Glutamatergic neuron (in vitro differentiated cells): Measurements from ENCODE around the gene PKP3. TPM values are rescaled to one million over a fixed set of nuclear protein-coding genes. Genes with fewer than 3 reads are reported as not detected.

Experiments used
- DNase-seq: peaks from one replicate; pipeline ENCODE4 v3.0.0; 2022
- H3K27ac Mint-ChIP-seq: one replicate; pipeline ENCODE4 v1.8.0; 2020; ENCODE audit warnings: mild to moderate bottlenecking, mixed read lengths, inconsistent platforms; ENCODE audit not compliant: unreplicated experiment
- H3K27me3 Mint-ChIP-seq: one replicate; pipeline ENCODE4 v1.8.0; 2020; ENCODE audit warnings: mild to moderate bottlenecking, moderate library complexity, mixed read lengths, inconsistent platforms; ENCODE audit not compliant: unreplicated experiment
- H3K36me3 Mint-ChIP-seq: one replicate; pipeline ENCODE4 v1.8.0; 2020; ENCODE audit warnings: mild to moderate bottlenecking, mixed read lengths, inconsistent platforms; ENCODE audit not compliant: unreplicated experiment
- H3K4me1 Mint-ChIP-seq: one replicate; pipeline ENCODE4 v1.8.0; 2020; ENCODE audit warnings: mild to moderate bottlenecking, low read depth, mixed read lengths, inconsistent platforms; ENCODE audit not compliant: unreplicated experiment
- H3K4me3 Mint-ChIP-seq: one replicate; pipeline ENCODE4 v1.8.0; 2020; ENCODE audit warnings: mild to moderate bottlenecking, mixed read lengths, inconsistent platforms; ENCODE audit not compliant: unreplicated experiment
- H3K9me3 Mint-ChIP-seq: one replicate; pipeline ENCODE4 v1.8.0; 2020; ENCODE audit warnings: mild to moderate bottlenecking, moderate library complexity, mixed read lengths, inconsistent platforms; ENCODE audit not compliant: unreplicated experiment
- total RNA-seq: library from RNA; stranded (reverse); fragmentation: NEBNext Ultra II Directional; extraction: Animal tissue kit (Norgen Biotek cat#: 25700); gene quantifications from one replicate; pipeline ENCODE4 v1.2.1, GENCODE V29; 2021; ENCODE audit not compliant: unreplicated experiment
- TF ChIP-seq, protein P1 (sequence below): fragments of 200-600 bp; sonication (generic); IDR thresholded peaks from one replicate; pipeline ENCODE4 v1.5.0; 2021; ENCODE audit not compliant: partially characterized antibody, unreplicated experiment

The PKP3 gene
- total RNA-seq, 1 donor from 2014 or later: not detected

- no peaks in the 10 kb centered on the region for H3K4me1 Mint-ChIP-seq
- peaks cover 2% of the 10 kb centered on the region for H3K9me3 Mint-ChIP-seq
- no peak for DNase-seq
- H3K4me3 Mint-ChIP-seq: no peak overlapping the region
- H3K27ac Mint-ChIP-seq: no peak overlapping the region
- H3K27me3 Mint-ChIP-seq: peaks cover 4% of the 10 kb centered on the region
- no peaks in the 10 kb centered on the region for H3K36me3 Mint-ChIP-seq
- TF ChIP-seq, protein P1, sequence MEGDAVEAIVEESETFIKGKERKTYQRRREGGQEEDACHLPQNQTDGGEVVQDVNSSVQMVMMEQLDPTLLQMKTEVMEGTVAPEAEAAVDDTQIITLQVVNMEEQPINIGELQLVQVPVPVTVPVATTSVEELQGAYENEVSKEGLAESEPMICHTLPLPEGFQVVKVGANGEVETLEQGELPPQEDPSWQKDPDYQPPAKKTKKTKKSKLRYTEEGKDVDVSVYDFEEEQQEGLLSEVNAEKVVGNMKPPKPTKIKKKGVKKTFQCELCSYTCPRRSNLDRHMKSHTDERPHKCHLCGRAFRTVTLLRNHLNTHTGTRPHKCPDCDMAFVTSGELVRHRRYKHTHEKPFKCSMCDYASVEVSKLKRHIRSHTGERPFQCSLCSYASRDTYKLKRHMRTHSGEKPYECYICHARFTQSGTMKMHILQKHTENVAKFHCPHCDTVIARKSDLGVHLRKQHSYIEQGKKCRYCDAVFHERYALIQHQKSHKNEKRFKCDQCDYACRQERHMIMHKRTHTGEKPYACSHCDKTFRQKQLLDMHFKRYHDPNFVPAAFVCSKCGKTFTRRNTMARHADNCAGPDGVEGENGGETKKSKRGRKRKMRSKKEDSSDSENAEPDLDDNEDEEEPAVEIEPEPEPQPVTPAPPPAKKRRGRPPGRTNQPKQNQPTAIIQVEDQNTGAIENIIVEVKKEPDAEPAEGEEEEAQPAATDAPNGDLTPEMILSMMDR: no peak
Observed at GRCh38 chr11:405323-405953, 11.4 kb downstream of the PKP3 start.

DNA sequence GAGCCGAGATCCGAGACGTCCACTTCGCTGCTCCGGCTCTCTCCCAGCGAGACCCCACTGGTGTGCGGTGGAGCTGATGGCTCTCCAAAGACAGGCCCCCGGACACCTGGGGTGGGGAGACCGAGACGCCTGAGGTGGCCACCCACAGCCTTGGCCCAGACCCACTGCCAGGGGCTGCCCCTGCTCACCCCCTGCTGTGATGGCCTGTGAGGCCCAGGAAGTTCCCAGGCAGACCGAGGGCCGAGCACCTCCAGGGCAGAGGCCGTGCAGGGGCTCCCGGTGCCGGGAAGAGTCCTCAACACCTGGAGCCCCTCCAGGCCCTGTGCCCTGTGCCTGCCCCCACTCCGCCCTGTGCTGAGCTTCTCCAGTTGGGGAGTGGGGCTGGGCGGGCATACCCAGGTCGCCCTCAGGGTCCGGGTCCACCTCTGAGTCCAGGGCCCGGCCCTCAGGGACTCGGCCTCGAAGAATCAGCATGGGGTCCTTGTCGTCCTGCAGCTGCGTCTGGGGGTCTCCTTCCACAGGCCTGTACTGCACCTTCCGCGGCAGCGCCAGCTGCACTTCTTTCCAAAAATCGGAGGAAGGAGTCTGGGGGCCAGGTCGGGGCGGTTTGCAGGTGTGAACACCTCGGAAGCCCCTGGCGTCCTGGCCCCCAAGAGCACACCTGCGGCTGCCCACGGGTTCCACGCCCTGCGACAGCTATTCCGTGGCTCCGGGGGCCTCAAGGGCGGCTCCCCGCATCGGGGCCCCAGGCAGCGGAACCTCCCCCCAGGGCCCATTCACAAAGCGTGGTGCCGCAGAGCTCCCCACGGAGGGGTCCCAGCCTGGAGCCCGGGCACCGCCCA, 12.2 kb downstream of the PKP3 start:
- no peak for DNase-seq
- Mint-ChIP-seq H3K27me3 (peaks cover 4% of the 10 kb centered on the region), H3K36me3 (no peaks in the 10 kb centered on the region), H3K4me1 (no peaks in the 10 kb centered on the region), H3K9me3 (peaks cover 2% of the 10 kb centered on the region), H3K27ac (no peak overlapping the region), H3K4me3 (no peak overlapping the region)
- TF ChIP-seq, protein P1: no peak

DNA sequence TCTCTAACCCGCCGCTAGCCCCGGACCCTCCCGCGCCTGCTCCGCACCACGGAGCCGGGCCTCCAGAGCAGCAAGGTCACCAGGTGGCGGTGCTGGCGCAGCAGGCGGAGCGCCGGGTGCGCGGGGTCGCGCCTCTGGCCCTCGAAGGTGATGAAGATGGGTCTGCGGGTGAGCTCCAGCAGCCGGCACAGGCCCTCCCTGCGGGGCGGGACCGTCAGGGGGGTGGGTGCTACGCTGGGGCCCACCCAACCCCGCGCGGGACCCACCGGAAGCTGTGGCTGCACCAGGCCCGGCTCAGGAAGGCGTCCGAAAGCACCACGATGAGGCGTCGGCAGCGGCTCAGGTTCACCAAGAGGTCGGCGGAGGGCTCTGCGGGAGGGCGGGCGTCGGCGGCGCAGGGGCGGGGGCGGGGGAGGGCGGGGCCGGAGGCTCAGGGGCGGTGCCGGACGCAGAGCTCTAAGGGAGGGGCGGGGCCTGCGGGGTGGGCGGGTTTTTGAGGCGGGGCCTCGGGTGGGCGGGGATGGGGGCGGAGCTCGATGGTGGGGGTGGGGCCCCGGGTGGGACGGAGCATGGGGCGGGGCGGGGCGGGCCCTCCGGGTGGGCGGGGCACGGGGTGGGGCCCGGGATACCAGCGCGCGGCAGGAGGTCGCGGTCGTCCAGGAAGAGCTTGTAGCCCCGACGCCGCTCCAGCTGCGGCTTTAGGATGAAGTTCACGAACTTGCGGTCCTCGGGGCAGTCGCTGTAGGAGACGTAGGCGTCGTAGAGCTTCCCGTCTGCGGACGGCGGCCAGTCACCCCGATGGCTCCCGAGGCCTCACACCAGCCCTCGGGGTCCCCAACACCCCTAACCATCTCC, 13.0 kb downstream of the PKP3 start:
- H3K9me3 Mint-ChIP-seq: peaks cover 2% of the 10 kb centered on the region
- H3K27me3 Mint-ChIP-seq: peaks cover 4% of the 10 kb centered on the region
- TF ChIP-seq, protein P1: no peak
- no peak overlapping the region for H3K4me3 Mint-ChIP-seq
- H3K36me3 Mint-ChIP-seq: no peaks in the 10 kb centered on the region
- peak; percentile 72 for DNase-seq
- no peaks in the 10 kb centered on the region for H3K4me1 Mint-ChIP-seq
- no peak overlapping the region for H3K27ac Mint-ChIP-seq

DNA sequence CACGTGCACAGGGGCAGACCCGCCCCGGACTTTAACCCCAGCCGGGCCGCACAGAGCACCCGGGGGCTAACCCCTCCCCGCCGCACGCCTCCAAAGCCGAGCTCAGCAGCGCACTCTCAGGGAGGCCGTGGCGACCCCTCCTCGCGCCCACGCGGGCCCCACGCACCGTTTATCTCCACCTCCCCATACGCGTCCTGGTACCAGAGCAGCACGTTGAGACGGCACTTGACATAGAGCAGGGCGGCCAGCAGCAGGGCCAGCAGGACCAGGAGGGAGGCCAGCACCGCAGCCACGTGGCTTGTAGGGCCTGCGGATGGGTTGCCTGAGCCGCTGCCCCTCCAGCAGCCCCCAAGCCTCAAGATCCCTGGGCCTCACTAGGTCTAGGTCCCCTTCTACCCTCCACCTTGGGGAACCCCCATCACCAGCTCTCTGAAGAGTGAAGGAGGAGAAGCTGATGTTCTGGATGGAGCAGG, 13.7 kb downstream of the PKP3 start:
- Mint-ChIP-seq H3K9me3 (peaks cover 2% of the 10 kb centered on the region), H3K4me3 (no peak overlapping the region), H3K4me1 (no peaks in the 10 kb centered on the region), H3K36me3 (no peaks in the 10 kb centered on the region), H3K27me3 (peaks cover 4% of the 10 kb centered on the region), H3K27ac (no peak overlapping the region)
- TF ChIP-seq, protein P1: no peak
- no peak for DNase-seq
